Sigmoid colon (tissue), 7 donors: ENCODE results near the gene SKP2. TPM values are rescaled to one million over a fixed set of nuclear protein-coding genes. Genes with fewer than 3 reads are reported as not detected.

Experiments used
- DNase-seq: peaks from one replicate; pipeline ENCODE4 v3.0.0-alpha.2; 2019
- H3K27ac ChIP-seq, 4 donors: fragments of 200-600 bp; sonication (generic); one replicate each; pipeline ENCODE4 v1.5.1; 2016 to 2019; ENCODE audit warnings: mild to moderate bottlenecking in 1 of 4
- H3K27me3 ChIP-seq, 3 donors: fragments of 200-600 bp; sonication (generic); one replicate each; pipeline ENCODE4 v1.5.1; 2019; ENCODE audit warnings: mild to moderate bottlenecking in 1 of 3
- H3K36me3 ChIP-seq, 4 donors: fragments of 200-600 bp; sonication (generic); one replicate each; pipeline ENCODE4 v1.5.1; 2016 to 2019
- H3K4me1 ChIP-seq, 4 donors: fragments of 200-600 bp; sonication (generic); one replicate each; pipeline ENCODE4 v1.5.1; 2017 to 2019
- H3K4me3 ChIP-seq, 4 donors: fragments of 200-600 bp; sonication (generic); one replicate each; pipeline ENCODE4 v1.5.1; 2017 to 2019; ENCODE audit warnings: mild to moderate bottlenecking in 2 of 4, moderate library complexity in 1 of 4
- H3K9me3 ChIP-seq, 4 donors: fragments of 200-600 bp in 3 of 4; sonication (generic) in 3 of 4; one replicate each; pipeline versions ENCODE4 v1.5.1 to v1.6.1; 2013 to 2019
- CTCF ChIP-seq, 4 experiments: fragments of 450-650 bp in 3 of 4; fragments of 200-600 bp in 1 of 4; IDR thresholded peaks; one replicate each; pipeline ENCODE4 v1.5.1; 2016 to 2019; ENCODE audit warnings: antibody characterized with exemption in 4 of 4, mild to moderate bottlenecking in 3 of 4, moderate library complexity in 2 of 4
- EP300 ChIP-seq, 4 donors: sonication (generic); formaldehyde crosslinking; IDR thresholded peaks; one replicate each; pipeline ENCODE4 v1.6.1; 2017; ENCODE audit warnings: antibody characterized with exemption in 4 of 4
- POLR2A ChIP-seq, 2 donors: fragments of 450-650 bp; IDR thresholded peaks; one replicate each; pipeline ENCODE4 v1.6.1; 2016; ENCODE audit warnings: antibody characterized with exemption in 2 of 2, mild to moderate bottlenecking in 2 of 2, moderate library complexity in 2 of 2
- POLR2AphosphoS5 ChIP-seq, 4 donors: sonication (generic); formaldehyde crosslinking; IDR thresholded peaks; one replicate each; pipeline ENCODE4 v1.6.1; 2017; ENCODE audit warnings: antibody characterized with exemption in 4 of 4
- WGBS, 2 donors: extraction: QIAGEN DNeasy Blood & Tissue Kit; methylation state at CpG; one replicate each; pipeline ENCODE4 v1.1.7; 2013; 5-methylcytosine and 5-hydroxymethylcytosine counted together
- intact Hi-C: fragments of 100-400 bp; cut with DNase I; formaldehyde crosslinking; loops from one replicate; pipeline ENCODE4 v1.15.1; 2023
- polyA plus RNA-seq, 3 donors: library from polyadenylated mRNA; stranded (reverse); fragments of 200-250 nt; gene quantifications; one replicate each; pipeline ENCODE4 v1.2.3, GENCODE V29; 2013
- total RNA-seq, 4 donors: library from RNA; depleted of rRNA; stranded (reverse); fragments of >200 nt; gene quantifications; one replicate each; pipeline ENCODE4 v1.1.0, GENCODE V29; 2016
- donor health status: healthy with polysubstance abuse.
- donor health status: Bipolar disorder and iron deficiency.
- donor health status: healthy.

SKP2 gene
- total and polyA plus RNA-seq, 7 donors, result 2.4 to 9.6 (median 7.0) TPM

GRCh38 chr5:36170832-36171424 is 19.0 kb downstream of the SKP2 start:
- Histone ChIP-seq H3K4me1 (no peaks in the 10 kb centered on the region), H3K9me3 (no peaks in the 10 kb centered on the region), H3K27me3 (no peaks in the 10 kb centered on the region), H3K27ac (no peak overlapping the region), H3K4me3 (no peak overlapping the region), H3K36me3 (peaks cover 5 to 95% (median 14%) of the 10 kb centered on the region in 4 donors)
- WGBS, 2 donors, result 89 to 90% methylated on average over 5 of the region's 5 CpGs
- intact Hi-C loops, result loop anchor here (10.0 kb wide), 2 partner anchors 224 to 524 kb away; no protein-coding TSS in a partner anchor
- no peak for DNase-seq
- TF ChIP-seq EP300 (IDR thresholded peaks at IDR 0.05) (no peak), POLR2AphosphoS5 (IDR thresholded peaks at IDR 0.05) (no peak), POLR2A (IDR thresholded peaks at IDR 0.05) (no peak), CTCF (IDR thresholded peaks at IDR 0.05) (no peak)

- Histone ChIP-seq H3K27me3 (no peaks in the 10 kb centered on the region), H3K27ac (no peak overlapping the region), H3K4me1 (no peaks in the 10 kb centered on the region), H3K9me3 (no peaks in the 10 kb centered on the region), H3K4me3 (no peak overlapping the region), H3K36me3 (peaks cover 5 to 89% (median 14%) of the 10 kb centered on the region in 4 donors)
- DNase-seq, result no peak
- WGBS, 2 donors, result 18 to 64% methylated on average over 1 of the region's 1 CpG
- TF ChIP-seq POLR2A (IDR thresholded peaks at IDR 0.05) (no peak), CTCF (IDR thresholded peaks at IDR 0.05) (no peak), POLR2AphosphoS5 (IDR thresholded peaks at IDR 0.05) (no peak), EP300 (IDR thresholded peaks at IDR 0.05) (no peak)
- intact Hi-C loops, result loop anchor here (10.0 kb wide), 2 partner anchors 222 to 522 kb away; no protein-coding TSS in a partner anchor
Observed at GRCh38 chr5:36172599-36172998, 20.7 kb downstream of the SKP2 start.

GRCh38 chr5:36173426-36173825 is 21.5 kb downstream of the SKP2 start:
- DNase-seq, result no peak
- intact Hi-C loops, result loop anchor here (10.0 kb wide), 2 partner anchors 221 to 521 kb away; no protein-coding TSS in a partner anchor
- Histone ChIP-seq H3K4me3 (no peak overlapping the region), H3K27me3 (no peaks in the 10 kb centered on the region), H3K9me3 (no peaks in the 10 kb centered on the region), H3K4me1 (no peaks in the 10 kb centered on the region), H3K27ac (no peak overlapping the region), H3K36me3 (peaks cover 5 to 84% (median 11%) of the 10 kb centered on the region in 4 donors)
- WGBS, 2 donors, result 84 to 91% methylated on average over 2 of the region's 2 CpGs
- TF ChIP-seq POLR2A (IDR thresholded peaks at IDR 0.05) (no peak), EP300 (IDR thresholded peaks at IDR 0.05) (no peak), POLR2AphosphoS5 (IDR thresholded peaks at IDR 0.05) (no peak), CTCF (IDR thresholded peaks at IDR 0.05) (no peak)

GRCh38 chr5:36174119-36174518 is 22.2 kb downstream of the SKP2 start:
- Histone ChIP-seq H3K27me3 (no peaks in the 10 kb centered on the region), H3K27ac (no peak overlapping the region), H3K9me3 (no peaks in the 10 kb centered on the region), H3K4me3 (no peak overlapping the region), H3K36me3 (peaks cover 1 to 84% (median 10%) of the 10 kb centered on the region in 4 donors), H3K4me1 (no peaks in the 10 kb centered on the region)
- WGBS, 2 donors, result 85% methylated on average over 3 of the region's 3 CpGs
- intact Hi-C loops, result loop anchor here (10.0 kb wide), 2 partner anchors 221 to 521 kb away; no protein-coding TSS in a partner anchor
- TF ChIP-seq EP300 (IDR thresholded peaks at IDR 0.05) (no peak), CTCF (IDR thresholded peaks at IDR 0.05) (no peak), POLR2A (IDR thresholded peaks at IDR 0.05) (no peak), POLR2AphosphoS5 (IDR thresholded peaks at IDR 0.05) (no peak)
- DNase-seq, result no peak
